HepG2 (cell line): ENCODE data around the gene STYXL1. TPM values are rescaled to one million over a fixed set of nuclear protein-coding genes. Genes with fewer than 3 reads are reported as not detected.

Experiments
- ATAC-seq: fragments of 200-7000 bp; cut with Tn5 transposase; 3 replicates; pipeline ENCODE4 v1.9.1; 2020; ENCODE audit warnings: mild to moderate bottlenecking, moderate library complexity
- BruUV-seq: library from RNA; stranded (reverse); fragments of 400-500 nt; replicated peaks from 2 replicates; lab custom pipeline; 2021; lab: Mats Ljungman, UMichigan
- CTCF ChIA-PET: fragments of 300-600 bp; formaldehyde crosslinking; extraction: SDS; loops from one replicate; lab custom pipeline; 2021; ENCODE audit warnings: low total read pairs, inconsistent platforms, low intra/inter-chr PET ratio; lab: Yijun Ruan, JAX
- POLR2A ChIA-PET: fragments of 350-600 bp; sonication (Branson Sonifier 250); formaldehyde crosslinking; loops from one replicate; lab custom pipeline; 2020; ENCODE audit warnings: antibody characterized with exemption, inconsistent platforms; lab: Yijun Ruan, JAX
- DNase-seq: peaks from one replicate; pipeline ENCODE4 v3.0.0-alpha.2; 2015; ENCODE audit warnings: low spot score
- FAIRE-seq: peaks from 3 replicates; lab custom pipeline; 2011; peaks lifted over from hg19 to GRCh38; lab: Jason Lieb, UNC
- H2AFZ ChIP-seq: one replicate; pipeline ENCODE4 v1.6.1; 2011; ENCODE audit warnings: low read length, inconsistent platforms
- H3K27ac ChIP-seq: fragments of 300-600 bp; 3 replicates; pipeline ENCODE4 v1.8.0; 2011; ENCODE audit warnings: mixed run types, mild to moderate bottlenecking, mixed read lengths, low read length, inconsistent platforms; ENCODE audit not compliant: insufficient read depth; ENCODE audit errors: extremely low read length
- H3K27me3 ChIP-seq, 2 experiments: fragments of 200-600 bp in 1 of 2; 2 replicates in 1 of 2; 3 replicates in 1 of 2; pipeline versions ENCODE4 v1.6.0 to v1.8.0; 2011; ENCODE audit warnings: low read length in 2 of 2, mild to moderate bottlenecking in 2 of 2, moderate library complexity in 2 of 2, inconsistent platforms in 1 of 2; ENCODE audit not compliant: insufficient read depth in 2 of 2, control insufficient read depth in 1 of 2
- H3K36me3 ChIP-seq, 2 experiments: fragments of 200-600 bp in 1 of 2; replicated peaks in 1 of 2; 2 replicates in 1 of 2; 3 replicates in 1 of 2; pipeline versions ENCODE4 v1.5.1 to v1.8.0; 2011; ENCODE audit warnings: low read length in 2 of 2, inconsistent platforms in 1 of 2; ENCODE audit not compliant: insufficient read depth in 2 of 2, control insufficient read depth in 1 of 2
- H3K4me1 ChIP-seq: 2 replicates; pipeline ENCODE4 v1.5.1; 2012; ENCODE audit warnings: low read length, inconsistent platforms; ENCODE audit not compliant: insufficient read depth
- H3K4me2 ChIP-seq: 2 replicates; pipeline ENCODE4 v1.6.0; 2011; ENCODE audit warnings: low read depth, low read length, inconsistent platforms
- H3K4me3 ChIP-seq, 3 experiments: fragments of 200-600 bp in 1 of 3; sonication (generic), shearing (Covaris generic) in 1 of 3; replicated peaks in 1 of 3; 2 replicates each; pipeline ENCODE4 v1.5.1; 2011 to 2016; ENCODE audit warnings: low read length in 3 of 3, inconsistent platforms in 2 of 3, low read depth in 2 of 3, mild to moderate bottlenecking in 2 of 3, control low read depth in 1 of 3, mixed read lengths in 1 of 3; ENCODE audit not compliant: insufficient read depth in 1 of 3
- H3K79me2 ChIP-seq: one replicate; pipeline ENCODE4 v1.6.1; 2011; ENCODE audit warnings: low read length, inconsistent platforms; ENCODE audit not compliant: insufficient read depth
- H3K9ac ChIP-seq: 2 replicates; pipeline ENCODE4 v1.6.0; 2011; ENCODE audit warnings: mild to moderate bottlenecking, low read depth, low read length, inconsistent platforms; ENCODE audit not compliant: insufficient read depth
- H3K9me3 ChIP-seq: 2 replicates; pipeline ENCODE4 v1.5.1; 2012; ENCODE audit warnings: mild to moderate bottlenecking, low read length
- H4K20me1 ChIP-seq: 2 replicates; pipeline ENCODE4 v1.6.0; 2011; ENCODE audit warnings: inconsistent platforms, mild to moderate bottlenecking, low read length, moderate library complexity; ENCODE audit not compliant: insufficient read depth
- AGO1 ChIP-seq: fragments of 200-400 bp; formaldehyde crosslinking; IDR thresholded peaks from 2 replicates; pipeline ENCODE4 v1.6.1; 2017; ENCODE audit warnings: mild to moderate bottlenecking, low read depth, low read length, moderate library complexity; ENCODE audit not compliant: poor library complexity, severe bottlenecking
- AGO2 ChIP-seq: fragments of 200-400 bp; formaldehyde crosslinking; optimal IDR thresholded peaks from 2 replicates; pipeline ENCODE3; 2017; ENCODE audit warnings: mild to moderate bottlenecking, low read depth, low read length, moderate library complexity
- AHDC1 ChIP-seq: sonication (generic); formaldehyde crosslinking; IDR thresholded peaks from 2 replicates; pipeline ENCODE4 v1.5.1; 2020; ENCODE audit warnings: mild to moderate bottlenecking, missing genetic modification reagents, borderline replicate concordance
- GFI1 ChIP-seq: sonication (generic); formaldehyde crosslinking; IDR thresholded peaks from 2 replicates; pipeline ENCODE4 v1.5.0; 2020; ENCODE audit warnings: missing genetic modification reagents, mild to moderate bottlenecking, borderline replicate concordance
- HOXA3 ChIP-seq: sonication (generic); formaldehyde crosslinking; IDR thresholded peaks from 2 replicates; pipeline ENCODE4 v1.5.0; 2020; ENCODE audit warnings: missing genetic modification reagents
- ISL2 ChIP-seq: sonication (generic); formaldehyde crosslinking; IDR thresholded peaks from 2 replicates; pipeline ENCODE4 v1.5.0; 2020; ENCODE audit warnings: missing genetic modification reagents
- MXI1 ChIP-seq: IDR thresholded peaks from 3 replicates; pipeline ENCODE4 v1.6.1; 2012; ENCODE audit warnings: low read depth, low read length, inconsistent platforms, borderline replicate concordance
- MYC ChIP-seq: sonication (generic); formaldehyde crosslinking; IDR thresholded peaks from 2 replicates; pipeline ENCODE4 v1.9.0; 2021; ENCODE audit warnings: missing genetic modification reagents, borderline replicate concordance
- NFE2L2 ChIP-seq: fragments of 150-350 bp; IDR thresholded peaks from 2 replicates; pipeline ENCODE4 v1.6.1; 2014; ENCODE audit warnings: low read length
- POLR2A ChIP-seq, 2 experiments: IDR thresholded peaks; 2 replicates each; pipeline ENCODE4 v1.6.1; 2011; ENCODE audit warnings: low read depth in 2 of 2, low read length in 2 of 2, mild to moderate bottlenecking in 1 of 2, moderate library complexity in 1 of 2; ENCODE audit not compliant: insufficient read depth in 1 of 2
- POLR2AphosphoS2 ChIP-seq: IDR thresholded peaks from 2 replicates; pipeline ENCODE4 v1.6.1; 2011; ENCODE audit warnings: low read depth, low read length, improper control_type of control experiment
- POLR2AphosphoS5 ChIP-seq: IDR thresholded peaks from 2 replicates; pipeline ENCODE4 v1.6.1; 2012; ENCODE audit warnings: low read depth, low read length
- RBFOX2 ChIP-seq: fragments of 200-400 bp; formaldehyde crosslinking; IDR thresholded peaks from 2 replicates; pipeline ENCODE4 v1.6.1; 2017; ENCODE audit warnings: low read depth, mild to moderate bottlenecking, low read length
- SAP130 ChIP-seq: IDR thresholded peaks from 2 replicates; pipeline ENCODE4 v1.6.1; 2016; ENCODE audit warnings: low read depth
- ZNF512B ChIP-seq: sonication (generic); formaldehyde crosslinking; IDR thresholded peaks from 2 replicates; pipeline ENCODE4 v1.5.1; 2020; ENCODE audit warnings: missing genetic modification reagents, mild to moderate bottlenecking, borderline replicate concordance
- ZNF670 ChIP-seq: sonication (generic); formaldehyde crosslinking; IDR thresholded peaks from 2 replicates; pipeline ENCODE4 v1.8.0; 2022; ENCODE audit warnings: mild to moderate bottlenecking, missing genetic modification reagents, borderline replicate concordance
- WGBS: methylation state at CpG from one replicate; pipeline ENCODE4 v1.1.6; 2017; ENCODE audit warnings: low lambda C conversion rate; 5-methylcytosine and 5-hydroxymethylcytosine counted together
- in situ Hi-C: cut with HindIII; loops from 2 replicates; pipeline ENCODE4 v1.10.0; 2017; ENCODE audit warnings: low pct_unique_long_range_greater_than_20kb; ENCODE audit not compliant: extremely low pct_ligation_motif_present
- intact Hi-C: fragments of 100-400 bp; cut with micrococcal nuclease; formaldehyde crosslinking; loops from one replicate; pipeline ENCODE4 v1.10.0; 2022; ENCODE audit not compliant: unreplicated experiment
- polyA plus RNA-seq, 8 experiments: library from polyadenylated mRNA; depleted of rRNA in 3 of 8; stranded (reverse) in 7 of 8; unstranded in 1 of 8; fragments of >200 nt; fragmentation: Illumina TruSeq in 4 of 8; extraction: Trizol in 4 of 8; gene quantifications; 2 replicates each; pipeline versions ENCODE4 v1.2.1 to v1.2.3, GENCODE V29; 2011 to 2016; ENCODE audit warnings: low read depth in 4 of 8, missing spikeins in 1 of 8, mixed read lengths in 1 of 8; ENCODE audit not compliant: insufficient read depth in 1 of 8
- total RNA-seq, 5 experiments: library from RNA; depleted of rRNA; stranded (reverse); fragments of >200 nt; fragmentation: Illumina TruSeq; extraction: Trizol; gene quantifications; 2 replicates each; pipeline ENCODE4 v1.2.3, GENCODE V29; 2016; ENCODE audit warnings: low read depth in 1 of 5

The STYXL1 gene
- total and polyA plus RNA-seq, 2 of the 13 experiments (the other 11 are each of a cell fraction or from before 2014, with no cell fraction given), result 23.9 to 38.3 TPM

- Histone ChIP-seq H4K20me1 (peaks cover 4% of the 10 kb centered on the region; the same call in 1 of the 2 replicates), H3K36me3 (peaks cover 53 to 85% of the 10 kb centered on the region in 2 experiments), H3K27ac (no peak overlapping the region), H3K4me2 (no peak overlapping the region), H3K4me1 (peaks cover 2% of the 10 kb centered on the region), H3K9ac (no peak overlapping the region), H3K4me3 (no peak overlapping the region), H3K9me3 (no peaks in the 10 kb centered on the region), H3K79me2 (no peaks in the 10 kb centered on the region), H2AFZ (no peak overlapping the region), H3K27me3 (no peaks in the 10 kb centered on the region)
- FAIRE-seq, result no peak
- in situ Hi-C loops (no loop called here), intact Hi-C loops (no loop called here)
- WGBS, result 97% methylated on average over 31 of the region's 44 CpGs
- BruUV-seq, result no TSS peak
- CTCF ChIA-PET, result no interaction called here
- POLR2A ChIA-PET, result interaction anchor here (1.1 to 1.3 kb wide), 2 partner anchors 9 to 10 kb away, joined by 4 to 6 read pairs; partner anchors contain the start of gene TMEM120A
- DNase-seq, result no peak
- no peak for ATAC-seq
- TF ChIP-seq MYC (CRISPR knock-in tag) (0 out of 2 replicates have a peak, but pooled peaks have one; percentile 4), POLR2AphosphoS5 (peak; percentile 30), AGO1 (peak; percentile 76), AGO2 (peak; percentile 55), AHDC1 (CRISPR knock-in tag) (no peak), NFE2L2 (no peak), SAP130 (CRISPR knock-in tag) (no peak), ZNF512B (CRISPR knock-in tag) (no peak), POLR2AphosphoS2 (0 out of 2 replicates have a peak, but pooled peaks have one; percentile 21), ISL2 (CRISPR knock-in tag) (no peak), MXI1 (no peak), POLR2A (IDR thresholded peaks at IDR 0.05; ENCODE audit: insufficient read depth in 1 of 2, low read depth in 2 of 2, low read length in 2 of 2) (peak in 1 of 2 experiments; percentile 41; a peak in 1 of 4 replicates), HOXA3 (CRISPR knock-in tag) (peak; percentile 29; the same call in 1 of the 2 replicates), RBFOX2 (peak; percentile 41), GFI1 (CRISPR knock-in tag) (no peak), ZNF670 (CRISPR knock-in tag) (no peak)
Measured at GRCh38 chr7:75984130-75985008, 63.4 kb downstream of the STYXL1 start.
